HG03521 (cell line): ENCODE results near the gene GPR179.

Experiments
- ATAC-seq: cut with Tn5 transposase; IDR thresholded peaks from one replicate; pipeline ENCODE4 v1.9.1; 2021; ENCODE audit warnings: mild to moderate bottlenecking, moderate library complexity; ENCODE audit not compliant: unreplicated experiment

The GPR179 gene

DNA sequence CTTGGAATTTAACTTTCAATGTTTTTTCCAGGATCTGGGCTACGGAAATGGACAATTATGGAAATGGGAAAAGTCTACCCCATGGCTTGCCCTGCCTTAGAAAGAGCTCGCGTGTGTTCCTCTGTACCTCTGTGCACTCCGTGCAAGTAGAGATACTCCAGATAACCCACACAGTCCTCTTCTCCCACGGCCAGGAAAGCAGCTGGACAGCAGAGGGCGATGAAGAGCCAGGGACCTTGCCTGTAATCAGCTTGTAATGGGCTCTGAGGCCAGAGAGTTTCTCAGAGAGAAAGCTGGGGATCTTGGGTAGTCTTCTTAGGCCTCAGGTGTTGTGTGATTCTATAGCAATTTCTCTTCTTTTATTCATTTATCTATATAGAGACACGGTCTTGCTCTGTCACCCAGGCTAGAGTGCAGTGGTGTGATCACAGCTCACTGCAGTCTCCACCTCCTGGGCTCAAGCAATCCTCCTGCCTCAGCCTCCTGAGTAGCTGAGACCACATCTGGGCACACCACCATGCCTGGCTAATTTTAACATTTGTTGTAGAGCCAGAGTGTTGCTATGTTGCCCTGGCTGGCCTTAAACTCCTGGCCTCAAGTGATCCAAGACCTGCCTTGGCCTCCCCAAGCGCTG, 5.5 kb upstream of the GPR179 start:
- ATAC-seq, result no peak

DNA sequence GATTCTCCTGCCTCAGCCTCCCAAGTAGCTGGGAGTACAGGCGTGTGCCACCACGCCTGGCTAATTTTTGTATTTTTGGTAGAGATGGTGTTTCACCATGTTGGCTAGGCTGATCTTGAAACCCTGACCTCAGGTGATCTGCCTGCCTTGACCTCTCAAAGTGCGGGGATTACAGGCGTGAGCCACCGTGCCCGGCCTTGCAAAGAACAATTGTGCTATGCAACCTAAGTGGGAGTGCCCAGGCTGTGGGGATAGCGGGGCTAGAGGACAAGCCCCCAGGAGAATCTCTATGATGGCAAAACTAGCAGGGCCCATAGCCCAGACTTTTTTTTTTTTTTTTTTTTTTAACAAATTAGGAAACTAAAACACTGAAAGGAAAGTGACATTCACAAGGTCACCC, 2.0 kb upstream of the GPR179 start:
- ATAC-seq, result no peak

DNA sequence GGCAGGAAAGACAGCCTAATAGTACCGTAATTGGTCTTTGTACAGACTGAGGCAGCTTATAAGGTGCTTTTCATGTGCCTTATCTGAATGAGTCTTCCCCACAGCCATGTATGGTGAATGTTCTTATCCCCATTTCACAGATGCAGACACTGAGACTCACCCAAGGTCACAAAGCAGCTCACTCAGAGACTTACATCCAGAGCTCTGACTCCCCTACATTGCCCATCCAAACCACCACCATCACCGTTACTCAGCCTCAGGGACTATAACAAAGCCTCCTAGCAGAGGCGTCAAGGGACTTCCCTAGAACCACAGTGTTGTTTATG, 627 bp upstream of the GPR179 start:
- ATAC-seq, result no peak

DNA sequence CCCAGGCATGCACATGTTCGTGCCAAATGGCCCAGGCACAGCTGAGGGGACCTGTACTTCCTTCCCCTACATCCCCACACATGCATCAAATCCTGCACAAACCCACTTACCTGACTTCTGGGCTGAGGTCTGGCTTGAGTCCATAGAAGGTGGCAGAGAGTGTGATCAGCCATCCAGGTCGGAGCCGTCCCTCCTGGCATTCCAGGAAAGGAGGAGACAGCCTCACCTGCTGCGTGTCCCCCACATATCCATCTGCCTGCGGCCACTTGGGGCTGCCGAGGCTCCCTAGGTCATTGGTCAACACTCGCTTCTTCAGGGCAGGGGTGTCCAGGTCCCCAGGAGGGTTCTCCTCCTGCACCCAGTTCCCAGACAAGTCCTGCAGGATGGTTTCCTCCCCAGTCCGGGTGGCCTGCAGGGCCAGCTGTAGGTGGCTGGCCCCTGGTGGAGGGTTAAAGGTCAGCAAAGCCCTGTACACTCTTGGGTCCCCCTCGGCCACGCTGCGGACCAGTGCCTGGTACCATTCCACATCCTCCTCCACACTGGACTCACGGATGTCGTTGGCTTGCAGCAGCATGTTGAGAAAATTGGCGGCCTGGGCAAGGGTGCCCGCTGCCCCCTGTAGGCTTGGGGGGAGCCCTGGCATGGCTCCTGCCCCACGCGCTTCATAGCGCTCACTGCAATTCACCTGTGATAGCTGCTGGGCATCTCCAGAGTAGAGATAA, 709 bp downstream of the GPR179 start:
- no peak for ATAC-seq

DNA sequence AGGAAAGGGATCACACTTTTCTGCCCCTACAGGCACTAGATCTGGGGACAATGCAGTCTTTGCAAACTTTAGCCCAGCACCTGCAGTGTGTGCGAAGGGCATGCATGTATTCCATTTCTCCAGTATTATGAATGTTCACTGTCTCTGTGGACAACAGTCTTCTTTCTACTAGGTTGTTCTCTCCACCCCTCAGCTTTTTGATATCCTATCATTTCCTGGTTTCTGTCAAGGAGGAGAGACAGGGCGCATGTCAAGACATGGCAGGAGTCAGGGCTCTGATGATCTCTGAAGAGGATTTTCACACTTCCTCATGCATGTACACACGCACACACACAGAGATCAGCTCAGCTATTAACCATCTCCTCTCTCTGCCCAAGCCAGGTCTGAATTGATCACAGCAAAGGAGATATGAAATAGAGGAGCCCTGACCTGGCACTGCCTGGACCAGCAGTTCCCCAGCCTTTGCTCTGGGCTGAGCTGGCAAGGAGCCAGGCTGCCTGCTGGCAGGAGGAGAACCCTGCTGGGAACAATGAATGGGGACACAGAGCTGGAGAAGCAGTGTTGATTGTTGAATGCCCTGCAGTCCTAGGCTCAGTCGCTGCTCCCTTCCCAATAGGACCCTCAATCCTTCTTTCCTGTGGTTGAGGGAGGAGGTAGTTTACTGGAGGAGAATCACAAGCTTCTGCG, 2.6 kb downstream of the GPR179 start:
- no peak for ATAC-seq

DNA sequence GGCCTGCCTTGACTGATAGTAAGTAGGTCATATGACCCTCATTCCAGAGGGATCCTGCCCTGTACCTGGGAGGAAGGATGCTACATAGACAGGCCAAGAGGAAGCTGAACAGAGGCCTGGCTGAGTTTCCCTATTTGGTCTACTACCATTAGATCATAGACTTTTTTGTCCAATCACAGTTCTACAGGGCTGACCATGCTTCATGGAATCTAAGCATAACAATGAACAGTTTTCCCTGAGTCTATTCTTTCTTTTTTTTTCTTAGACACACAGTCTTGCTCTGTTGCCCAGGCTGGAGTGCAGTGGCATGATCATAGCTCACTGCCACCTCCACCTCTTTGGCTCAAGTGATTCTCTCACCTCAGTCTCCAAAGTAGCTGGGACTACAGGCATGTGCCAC, 3.9 kb downstream of the GPR179 start:
- no peak for ATAC-seq

DNA sequence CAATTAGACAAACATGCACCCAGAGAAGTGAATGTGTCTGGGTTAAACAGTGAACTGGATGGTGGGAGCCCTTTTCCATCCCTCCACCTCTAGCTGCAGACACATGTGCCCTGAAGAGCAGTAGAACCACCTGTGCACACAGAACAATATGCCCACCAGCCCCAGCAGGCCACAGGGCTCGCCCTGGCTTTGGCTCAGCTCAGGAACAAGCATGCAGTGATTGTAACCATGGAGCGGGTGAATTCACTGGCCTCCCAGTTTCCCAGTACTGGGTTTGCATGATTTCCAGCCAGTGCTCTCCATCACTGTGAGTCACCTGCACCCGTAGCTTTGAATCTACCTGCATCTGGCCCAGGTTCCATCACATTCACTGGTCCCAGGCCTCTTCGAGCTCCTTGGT, 5.2 kb downstream of the GPR179 start:
- ATAC-seq, result no peak

DNA sequence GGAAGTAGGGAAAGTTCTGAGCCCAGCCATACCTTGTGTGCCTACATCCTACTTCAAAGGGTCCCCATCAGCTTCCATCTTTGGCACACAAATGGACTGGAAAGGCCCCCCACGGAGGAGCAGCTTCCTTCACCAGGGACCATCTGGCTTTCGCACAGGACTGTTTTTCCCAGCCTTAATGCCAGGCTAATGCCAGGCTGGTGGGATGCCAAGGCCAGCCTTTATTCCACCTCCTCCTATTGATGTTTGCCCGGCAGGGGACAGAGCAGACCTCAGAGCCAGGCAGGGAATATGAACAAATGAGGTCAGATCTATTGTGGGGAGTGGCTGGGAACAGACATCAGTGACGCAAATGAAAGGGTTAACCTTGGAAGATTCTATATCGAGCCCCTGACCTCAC, 5.7 kb downstream of the GPR179 start:
- no peak for ATAC-seq

DNA sequence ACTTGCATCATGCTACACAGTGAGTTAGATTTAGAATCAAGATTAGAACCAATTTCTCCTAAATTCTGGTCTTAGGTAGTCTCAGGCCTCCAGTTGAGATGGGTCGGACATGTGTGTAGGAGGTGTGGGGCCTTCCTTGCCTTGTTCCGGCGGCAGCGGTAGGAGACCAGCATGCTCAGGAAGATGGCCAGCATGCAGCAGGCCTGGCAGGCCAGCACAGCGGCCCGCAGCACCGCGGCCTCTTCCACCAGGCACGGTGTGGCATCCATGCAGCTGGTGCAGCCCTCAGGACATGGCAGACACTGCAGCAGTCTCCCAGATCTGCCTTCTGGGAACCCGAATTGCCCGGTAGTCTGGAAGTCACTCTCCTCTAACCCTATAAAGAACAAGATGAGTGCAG, 6.9 kb downstream of the GPR179 start:
- ATAC-seq, result no peak

DNA sequence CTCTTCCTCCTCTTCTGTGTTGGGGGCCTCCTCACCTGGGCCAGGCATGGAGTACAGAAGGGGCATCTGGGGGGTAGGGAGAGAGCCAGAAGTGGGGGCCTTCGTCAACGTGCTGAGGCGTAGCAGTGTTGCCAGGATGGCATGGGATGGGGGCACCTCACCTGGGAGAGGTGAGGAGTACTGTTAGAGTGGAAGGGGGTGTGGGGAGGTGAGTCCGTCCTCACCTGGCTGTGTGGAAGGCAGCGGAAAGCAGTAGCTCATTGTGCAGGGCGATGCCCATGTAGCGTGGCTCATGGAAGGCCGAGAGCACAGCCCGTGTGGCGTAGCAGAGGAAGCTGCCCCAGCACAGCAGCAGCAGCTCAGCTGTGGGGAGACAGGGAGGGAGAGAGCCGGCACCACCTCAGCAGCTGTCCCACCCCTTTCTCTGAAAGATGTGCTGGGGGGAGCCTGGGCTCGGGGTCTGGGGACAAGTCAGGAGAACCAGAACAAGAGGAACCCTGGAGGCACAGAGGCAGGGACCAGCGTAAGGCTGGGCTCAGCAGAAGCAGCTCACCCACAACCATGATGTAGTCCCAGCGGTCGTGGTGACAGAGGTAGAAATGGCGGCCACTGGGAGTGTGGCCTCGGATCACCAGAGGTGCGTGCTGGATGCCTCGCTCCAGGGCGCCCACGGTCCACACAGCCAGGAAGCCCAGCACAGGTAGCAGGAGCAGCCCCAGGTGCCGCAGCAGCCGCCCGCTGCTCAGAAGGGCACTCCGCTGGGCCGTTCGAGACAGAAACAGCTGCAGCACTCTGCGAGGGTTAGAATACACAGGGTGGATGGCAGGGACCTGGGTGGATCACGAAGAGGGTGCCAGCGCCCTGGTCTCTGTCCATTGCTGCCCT, 9.0 kb downstream of the GPR179 start:
- ATAC-seq, result no peak

DNA sequence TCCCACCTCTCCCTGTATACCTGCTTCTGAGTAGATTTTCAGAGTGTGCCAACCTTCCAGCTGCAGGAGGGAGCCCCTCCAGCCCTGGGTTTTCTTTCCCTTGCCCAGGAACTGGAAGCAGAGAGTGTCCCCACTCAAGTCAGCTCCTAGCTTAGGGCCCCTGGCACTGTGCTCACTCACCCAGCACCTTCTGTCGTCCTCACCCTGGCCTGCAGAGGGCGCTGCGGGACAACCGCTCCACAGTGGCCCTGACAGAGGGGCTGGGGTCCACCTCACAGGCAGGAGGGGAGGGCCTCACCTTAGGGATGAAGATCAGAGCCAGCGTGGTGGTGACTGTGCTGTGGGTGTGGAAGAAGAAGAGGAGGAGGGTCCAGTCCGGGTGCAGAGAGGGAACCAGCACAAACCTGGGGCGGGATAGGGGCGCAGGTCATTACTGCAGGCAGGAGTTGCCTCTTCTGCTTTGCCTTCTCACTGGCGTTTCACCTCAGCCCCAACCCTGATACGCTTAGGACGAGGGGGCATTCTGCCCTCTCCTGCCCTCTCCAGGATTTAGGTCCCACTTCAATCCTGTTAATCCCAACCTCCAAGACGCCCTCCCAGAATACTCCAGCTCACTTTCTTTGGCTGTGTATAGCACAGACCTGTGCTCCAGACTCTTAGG, 10.0 kb downstream of the GPR179 start:
- ATAC-seq, result no peak

DNA sequence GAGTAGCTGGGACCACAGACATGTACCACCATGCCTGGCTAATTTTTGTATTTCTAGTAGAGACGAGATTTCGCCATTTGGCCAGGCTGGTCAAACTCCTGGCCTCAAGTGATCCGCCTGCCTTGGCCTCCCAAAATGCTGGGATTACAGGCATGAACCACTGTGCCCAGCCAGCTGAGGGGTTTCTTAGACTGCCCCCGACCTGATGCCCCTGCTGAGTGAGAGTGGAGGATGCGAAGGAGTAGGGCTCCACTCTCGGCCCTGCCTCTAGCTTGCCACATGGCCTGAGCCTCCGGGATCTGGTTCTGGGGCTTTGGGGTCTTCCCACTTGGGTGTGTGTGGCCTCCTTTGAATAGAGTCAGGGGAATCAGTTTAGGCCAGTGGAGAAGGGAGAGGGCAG, 11.0 kb downstream of the GPR179 start:
- no peak for ATAC-seq

DNA sequence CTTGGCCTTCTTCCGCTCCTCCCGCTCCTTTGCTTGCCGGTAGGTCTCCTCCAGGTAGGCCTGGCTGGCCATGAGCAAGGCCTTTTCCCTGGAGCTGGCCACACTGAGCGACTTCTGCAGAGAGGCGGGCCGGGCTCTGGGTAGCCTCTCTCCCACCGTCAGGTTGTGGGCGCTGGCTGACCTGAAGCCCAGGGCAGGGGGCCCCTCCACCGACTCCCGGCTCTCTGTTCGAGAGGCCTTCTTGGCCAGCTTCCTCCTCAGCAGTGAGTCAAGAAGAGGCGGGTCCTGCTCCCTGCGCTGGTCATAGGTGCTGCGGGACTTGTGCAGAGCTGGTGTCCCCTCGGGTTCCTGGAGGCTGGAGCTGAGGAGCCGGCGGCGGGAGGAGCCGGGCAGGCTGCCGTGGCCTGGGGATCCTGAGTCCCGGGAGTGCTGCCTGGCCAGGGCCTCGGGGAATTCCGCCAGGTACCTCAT, 12.8 kb downstream of the GPR179 start:
- ATAC-seq, result no peak

DNA sequence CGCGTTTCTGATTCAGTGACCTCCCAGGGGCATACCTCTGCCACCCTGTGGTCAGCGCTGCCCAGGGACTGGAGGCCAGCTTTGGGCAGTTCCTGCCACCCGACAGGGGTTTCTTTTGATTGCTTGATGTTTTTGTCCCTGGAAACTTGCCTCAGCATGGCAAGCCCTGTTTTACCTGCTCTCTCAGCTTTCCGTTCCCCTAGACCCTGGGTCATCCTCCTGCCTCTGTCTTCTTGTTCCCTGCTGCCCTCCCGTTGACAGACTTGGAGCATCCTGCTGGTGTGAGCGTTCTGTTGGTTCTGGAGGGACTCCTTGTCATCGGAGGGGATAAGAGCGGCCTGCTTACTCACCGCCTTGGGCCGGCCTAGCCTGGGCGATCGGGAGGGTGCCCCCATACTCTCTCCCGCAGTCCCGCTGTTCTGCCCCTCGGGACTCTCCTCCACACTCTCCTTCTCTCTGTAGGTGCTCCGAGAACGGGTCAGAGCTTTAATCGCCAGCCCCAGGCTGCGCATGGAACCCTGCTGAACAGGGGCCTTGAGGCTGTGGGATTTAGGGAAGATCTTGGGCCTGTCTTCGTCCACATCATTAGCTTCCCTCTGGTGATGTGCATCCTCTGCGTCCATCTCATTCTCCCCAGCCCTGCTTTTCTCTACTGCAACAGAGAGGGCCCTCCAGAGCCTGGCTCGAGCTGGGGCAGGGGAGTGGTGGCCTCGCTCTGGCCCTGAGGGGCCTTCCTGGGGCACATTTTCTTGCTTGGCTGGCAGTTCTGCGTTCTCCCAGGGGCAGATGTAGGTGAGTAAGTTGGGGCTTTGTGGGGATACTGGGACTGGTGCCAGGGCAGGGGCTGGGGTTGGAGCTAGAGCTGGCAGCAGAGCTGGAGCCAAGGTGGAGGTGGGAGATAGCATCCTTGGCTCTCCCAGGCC, 13.7 kb downstream of the GPR179 start:
- ATAC-seq, result no peak

DNA sequence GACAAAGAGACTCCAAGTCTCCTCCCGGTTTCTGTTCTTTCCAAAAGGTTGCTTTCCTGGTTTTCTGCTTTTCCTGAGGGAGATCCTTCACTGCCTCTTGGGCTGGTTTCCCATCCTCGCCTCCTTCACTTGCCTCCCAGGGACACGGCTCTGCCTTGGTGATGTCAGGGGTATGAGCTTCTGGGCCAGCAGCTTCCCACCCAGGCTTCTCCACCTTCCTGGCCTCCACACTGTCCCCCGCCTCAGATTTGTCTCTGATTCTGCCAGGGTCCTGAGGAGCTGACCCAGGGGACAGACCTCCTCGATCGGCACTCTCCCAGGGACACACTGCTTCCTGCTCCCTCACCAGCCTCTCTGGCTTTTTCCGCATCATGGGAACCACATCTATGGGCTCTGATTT, 14.5 kb downstream of the GPR179 start:
- ATAC-seq, result no peak

DNA sequence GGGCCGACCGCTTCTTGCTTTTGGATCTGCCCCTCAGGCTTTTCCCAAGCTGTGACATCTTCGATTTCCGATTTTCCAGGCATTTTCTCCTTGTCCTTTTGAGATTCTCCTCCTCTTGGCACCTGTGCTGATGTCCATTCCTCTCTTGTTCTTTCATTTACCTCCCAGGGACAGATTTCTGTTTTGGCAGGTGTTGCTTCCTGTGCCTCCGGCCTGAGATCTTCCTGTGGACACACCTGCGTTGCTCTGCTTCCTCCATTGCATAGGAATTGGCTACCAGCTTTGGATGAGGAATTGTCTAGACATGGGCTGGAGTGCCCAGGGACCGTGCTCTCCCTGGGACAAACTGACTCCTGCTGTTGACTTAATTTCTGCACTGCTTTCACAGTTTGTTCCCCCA, 15.1 kb downstream of the GPR179 start:
- no peak for ATAC-seq

DNA sequence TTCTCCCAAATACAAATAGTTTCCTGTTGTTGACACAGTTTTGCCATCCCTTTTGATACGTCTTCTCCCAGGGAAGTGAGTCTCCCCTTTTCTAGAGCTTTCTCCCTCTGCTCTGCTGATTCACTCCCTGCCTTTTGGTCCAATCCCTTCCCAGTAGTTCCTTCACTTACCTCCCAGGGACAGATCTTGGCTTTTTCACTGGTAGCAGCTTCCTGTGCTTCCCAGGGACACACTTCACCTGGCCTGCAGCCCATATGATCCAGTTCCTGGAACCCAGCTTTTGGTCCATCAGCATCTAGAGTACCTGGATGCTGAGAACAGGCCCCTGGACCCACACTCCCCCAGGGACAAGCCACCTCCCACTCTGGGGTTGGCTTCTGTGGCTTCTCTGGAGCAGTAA, 15.8 kb downstream of the GPR179 start:
- no peak for ATAC-seq

DNA sequence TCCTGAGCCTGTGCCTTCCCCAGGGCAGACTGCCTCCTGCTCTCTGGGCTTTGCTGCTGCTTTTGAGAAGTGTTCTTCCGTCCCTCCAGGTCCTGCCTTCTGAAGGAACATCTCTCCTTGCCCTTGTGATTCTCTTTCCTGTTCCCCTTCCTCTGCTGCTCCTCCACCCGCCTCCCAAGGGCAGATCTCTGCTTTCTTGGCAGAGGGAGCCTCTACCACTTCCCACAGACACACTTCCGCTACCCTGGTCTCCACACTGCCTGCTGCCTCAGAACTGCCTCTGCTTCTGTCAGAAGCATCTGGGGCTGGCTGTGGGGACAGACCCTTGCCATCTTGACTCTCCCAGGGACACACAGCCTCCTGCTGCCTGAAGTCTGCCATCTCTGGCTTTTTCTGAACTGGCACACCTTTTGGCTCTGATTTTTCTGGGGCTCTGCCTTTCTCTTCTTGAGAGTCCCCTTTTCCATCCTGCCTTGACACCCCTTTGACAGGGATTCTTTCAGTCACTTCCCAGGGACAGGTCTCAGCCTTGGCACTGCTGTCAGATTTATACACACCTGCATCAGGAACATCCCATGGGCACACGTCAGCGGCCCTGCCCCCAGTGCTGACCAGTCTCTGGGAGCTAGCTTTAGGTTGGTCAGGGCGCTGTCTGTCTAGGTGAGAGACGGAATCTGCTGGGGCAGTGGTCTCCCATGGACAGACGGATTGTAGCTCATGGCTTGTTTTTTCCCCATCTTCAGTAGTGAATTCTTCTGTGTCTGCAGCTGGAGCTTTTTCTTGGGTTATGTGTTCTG, 16.6 kb downstream of the GPR179 start:
- ATAC-seq, result no peak
